HepG2 (cell line): ENCODE measurements around the gene SNAPIN. TPM values are rescaled to one million over a fixed set of nuclear protein-coding genes. Genes with fewer than 3 reads are reported as not detected.

Experiments
- E2F5 ChIP-seq: sonication (generic); formaldehyde crosslinking; conservative IDR thresholded peaks from 2 replicates; pipeline ENCODE4 v1.4.0; 2020; ENCODE audit warnings: missing genetic modification reagents
- ETV5 ChIP-seq: IDR thresholded peaks from 2 replicates; pipeline ENCODE4 v1.6.1; 2018; ENCODE audit warnings: missing biosample characterization, missing genetic modification reagents, inconsistent platforms, borderline replicate concordance
- FOSL1 ChIP-seq: sonication (generic); formaldehyde crosslinking; IDR thresholded peaks from 2 replicates; pipeline ENCODE4 v1.9.0; 2021; ENCODE audit warnings: missing genetic modification reagents, borderline replicate concordance
- KLF9 ChIP-seq: IDR thresholded peaks from 2 replicates; pipeline ENCODE4 v1.6.1; 2016; ENCODE audit warnings: low read depth
- MEIS1 ChIP-seq: sonication (generic); formaldehyde crosslinking; IDR thresholded peaks from 2 replicates; pipeline ENCODE4 v1.9.0; 2021; ENCODE audit warnings: mild to moderate bottlenecking, missing genetic modification reagents, moderate library complexity, borderline replicate concordance
- MXI1 ChIP-seq: IDR thresholded peaks from 3 replicates; pipeline ENCODE4 v1.6.1; 2012; ENCODE audit warnings: low read depth, low read length, inconsistent platforms, borderline replicate concordance
- POGZ ChIP-seq: sonication (generic); formaldehyde crosslinking; IDR thresholded peaks from 2 replicates; pipeline ENCODE4 v1.4.0; 2020; ENCODE audit warnings: mild to moderate bottlenecking, missing genetic modification reagents
- SMARCC2 ChIP-seq: fragments of 450-650 bp; IDR thresholded peaks from 2 replicates; pipeline ENCODE4 v1.6.1; 2017; ENCODE audit warnings: antibody characterized with exemption, mild to moderate bottlenecking
- THRA ChIP-seq: sonication (generic); formaldehyde crosslinking; IDR thresholded peaks from 2 replicates; pipeline ENCODE4 v1.4.0; 2020; ENCODE audit warnings: missing genetic modification reagents, borderline replicate concordance
- YEATS4 ChIP-seq: sonication (generic); formaldehyde crosslinking; IDR thresholded peaks from 2 replicates; pipeline ENCODE4 v1.4.0; 2020; ENCODE audit warnings: missing genetic modification reagents, borderline replicate concordance
- ZBTB20 ChIP-seq: sonication (generic); formaldehyde crosslinking; IDR thresholded peaks from 2 replicates; pipeline ENCODE4 v1.8.1; 2023; ENCODE audit warnings: missing genetic modification reagents, low read depth, mild to moderate bottlenecking, borderline replicate concordance
- ZEB1 ChIP-seq: IDR thresholded peaks from 2 replicates; pipeline ENCODE4 v1.6.1; 2012; ENCODE audit warnings: mild to moderate bottlenecking, low read depth, inconsistent platforms; ENCODE audit not compliant: insufficient replicate concordance
- ZNF260 ChIP-seq: sonication (generic); formaldehyde crosslinking; IDR thresholded peaks from 2 replicates; pipeline ENCODE4 v1.4.0; 2020; ENCODE audit warnings: missing genetic modification reagents, low read depth, mild to moderate bottlenecking, borderline replicate concordance
- ZNF414 ChIP-seq: sonication (generic); formaldehyde crosslinking; IDR thresholded peaks from 2 replicates; pipeline ENCODE4 v1.5.0; 2020; ENCODE audit warnings: missing genetic modification reagents
- ZNF431 ChIP-seq: sonication (generic); formaldehyde crosslinking; IDR thresholded peaks from 2 replicates; pipeline ENCODE4 v1.9.0; 2022; ENCODE audit warnings: missing genetic modification reagents, low read depth, mild to moderate bottlenecking, borderline replicate concordance
- ZNF468 ChIP-seq: sonication (generic); formaldehyde crosslinking; IDR thresholded peaks from 2 replicates; pipeline ENCODE4 v1.8.0; 2022; ENCODE audit warnings: mild to moderate bottlenecking, moderate library complexity, missing genetic modification reagents
- ZNF644 ChIP-seq: IDR thresholded peaks from 2 replicates; pipeline ENCODE4 v1.6.1; 2016; ENCODE audit warnings: low read depth
- ZNF761 ChIP-seq: sonication (generic); formaldehyde crosslinking; conservative IDR thresholded peaks from 2 replicates; pipeline ENCODE4 v1.4.0; 2020; ENCODE audit warnings: mild to moderate bottlenecking, missing genetic modification reagents
- ZNF792 ChIP-seq: IDR thresholded peaks from 2 replicates; pipeline ENCODE4 v1.6.1; 2016
- polyA plus RNA-seq, 8 experiments: library from polyadenylated mRNA; depleted of rRNA in 3 of 8; stranded (reverse) in 7 of 8; unstranded in 1 of 8; fragments of >200 nt; fragmentation: Illumina TruSeq in 4 of 8; extraction: Trizol in 4 of 8; gene quantifications; 2 replicates each; pipeline versions ENCODE4 v1.2.1 to v1.2.3, GENCODE V29; 2011 to 2016; ENCODE audit warnings: low read depth in 4 of 8, missing spikeins in 1 of 8, mixed read lengths in 1 of 8; ENCODE audit not compliant: insufficient read depth in 1 of 8
- total RNA-seq, 5 experiments: library from RNA; depleted of rRNA; stranded (reverse); fragments of >200 nt; fragmentation: Illumina TruSeq; extraction: Trizol; gene quantifications; 2 replicates each; pipeline ENCODE4 v1.2.3, GENCODE V29; 2016; ENCODE audit warnings: low read depth in 1 of 5
- TF ChIP-seq, protein P1 (sequence below): sonication (generic); formaldehyde crosslinking; IDR thresholded peaks from 2 replicates; pipeline ENCODE4 v1.5.1; 2020; ENCODE audit warnings: missing genetic modification reagents, mild to moderate bottlenecking, borderline replicate concordance
- TF ChIP-seq, protein P2 (sequence below): IDR thresholded peaks from 2 replicates; pipeline ENCODE4 v1.6.1; 2016; ENCODE audit warnings: low read depth, borderline replicate concordance
- TF ChIP-seq, protein P3 (sequence below): sonication (generic); formaldehyde crosslinking; IDR thresholded peaks from 2 replicates; pipeline ENCODE4 v1.4.0; 2020; ENCODE audit warnings: low read depth, mild to moderate bottlenecking, missing genetic modification reagents
- TF ChIP-seq, protein P4 (sequence below): sonication (generic); formaldehyde crosslinking; IDR thresholded peaks from 2 replicates; pipeline ENCODE4 v1.4.0; 2020; ENCODE audit warnings: mild to moderate bottlenecking, missing genetic modification reagents

SNAPIN gene
- total and polyA plus RNA-seq, 2 of the 13 experiments (the other 11 are each of a cell fraction or from before 2014, with no cell fraction given): 23.9 to 25.7 TPM

- TF ChIP-seq, protein P1, sequence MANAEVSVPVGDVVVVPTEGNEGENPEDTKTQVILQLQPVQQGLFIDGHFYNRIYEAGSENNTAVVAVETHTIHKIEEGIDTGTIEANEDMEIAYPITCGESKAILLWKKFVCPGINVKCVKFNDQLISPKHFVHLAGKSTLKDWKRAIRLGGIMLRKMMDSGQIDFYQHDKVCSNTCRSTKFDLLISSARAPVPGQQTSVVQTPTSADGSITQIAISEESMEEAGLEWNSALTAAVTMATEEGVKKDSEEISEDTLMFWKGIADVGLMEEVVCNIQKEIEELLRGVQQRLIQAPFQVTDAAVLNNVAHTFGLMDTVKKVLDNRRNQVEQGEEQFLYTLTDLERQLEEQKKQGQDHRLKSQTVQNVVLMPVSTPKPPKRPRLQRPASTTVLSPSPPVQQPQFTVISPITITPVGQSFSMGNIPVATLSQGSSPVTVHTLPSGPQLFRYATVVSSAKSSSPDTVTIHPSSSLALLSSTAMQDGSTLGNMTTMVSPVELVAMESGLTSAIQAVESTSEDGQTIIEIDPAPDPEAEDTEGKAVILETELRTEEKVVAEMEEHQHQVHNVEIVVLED (CRISPR knock-in tag): peak; percentile 74
- TF ChIP-seq, protein P2, sequence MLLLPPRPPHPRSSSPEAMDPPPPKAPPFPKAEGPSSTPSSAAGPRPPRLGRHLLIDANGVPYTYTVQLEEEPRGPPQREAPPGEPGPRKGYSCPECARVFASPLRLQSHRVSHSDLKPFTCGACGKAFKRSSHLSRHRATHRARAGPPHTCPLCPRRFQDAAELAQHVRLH: peak; percentile 78; the same call in 1 of the 2 replicates
- TF ChIP-seq ZNF792 (CRISPR knock-in tag) (no peak; the same call in 1 of the 2 replicates), ZEB1 (no peak), FOSL1 (CRISPR knock-in tag) (no peak), ZNF260 (CRISPR knock-in tag) (no peak), MEIS1 (no peak), ZNF414 (peak; percentile 21; the same call in 1 of the 2 replicates), ETV5 (peak; percentile 74), MXI1 (peak; percentile 69; the same call in 1 of the 3 replicates), ZNF431 (CRISPR knock-in tag) (no peak), ZNF644 (CRISPR knock-in tag) (no peak), THRA (CRISPR knock-in tag) (peak; percentile 38; the same call in 1 of the 2 replicates), KLF9 (CRISPR knock-in tag) (no peak), YEATS4 (CRISPR knock-in tag) (peak; percentile 86), ZNF468 (CRISPR knock-in tag) (no peak), ZNF761 (no peak), POGZ (CRISPR knock-in tag) (peak; percentile 89), ZBTB20 (CRISPR knock-in tag) (no peak), SMARCC2 (0 out of 2 replicates have a peak, but pooled peaks have one; percentile 30), E2F5 (CRISPR knock-in tag) (no peak)
- TF ChIP-seq, protein P3, sequence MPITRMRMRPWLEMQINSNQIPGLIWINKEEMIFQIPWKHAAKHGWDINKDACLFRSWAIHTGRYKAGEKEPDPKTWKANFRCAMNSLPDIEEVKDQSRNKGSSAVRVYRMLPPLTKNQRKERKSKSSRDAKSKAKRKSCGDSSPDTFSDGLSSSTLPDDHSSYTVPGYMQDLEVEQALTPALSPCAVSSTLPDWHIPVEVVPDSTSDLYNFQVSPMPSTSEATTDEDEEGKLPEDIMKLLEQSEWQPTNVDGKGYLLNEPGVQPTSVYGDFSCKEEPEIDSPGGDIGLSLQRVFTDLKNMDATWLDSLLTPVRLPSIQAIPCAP (CRISPR knock-in tag): no peak
- TF ChIP-seq, protein P4, sequence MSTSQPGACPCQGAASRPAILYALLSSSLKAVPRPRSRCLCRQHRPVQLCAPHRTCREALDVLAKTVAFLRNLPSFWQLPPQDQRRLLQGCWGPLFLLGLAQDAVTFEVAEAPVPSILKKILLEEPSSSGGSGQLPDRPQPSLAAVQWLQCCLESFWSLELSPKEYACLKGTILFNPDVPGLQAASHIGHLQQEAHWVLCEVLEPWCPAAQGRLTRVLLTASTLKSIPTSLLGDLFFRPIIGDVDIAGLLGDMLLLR: no peak
Observed at GRCh38 chr1:153670859-153671627, 12.5 kb downstream of the SNAPIN start, which contains the start of gene ILF2 (continued).
